SK-N-SH treated with all-trans-retinoic acid at 6 μM for 48 hours (cell line): ENCODE measurements around the gene TCERG1L.

Source experiments
- ARNTL ChIP-seq: fragments of 450-650 bp; formaldehyde crosslinking; IDR thresholded peaks from 2 replicates; pipeline ENCODE4 v1.5.0; 2020; ENCODE audit warnings: low read depth, mild to moderate bottlenecking, moderate library complexity, borderline replicate concordance
- CSRNP3 ChIP-seq: fragments of 250-450 bp; sonication (Bioruptor Pico); IDR thresholded peaks from 2 replicates; pipeline ENCODE4 v1.5.1; 2021; ENCODE audit warnings: mild to moderate bottlenecking, moderate library complexity
- ISL1 ChIP-seq: fragments of 250-450 bp; sonication (Bioruptor Pico); IDR thresholded peaks from 2 replicates; pipeline ENCODE4 v2.1.2; 2022; ENCODE audit warnings: mild to moderate bottlenecking, moderate library complexity
- PATZ1 ChIP-seq: fragments of 250-450 bp; sonication (Bioruptor Pico); IDR thresholded peaks from 2 replicates; pipeline ENCODE4 v1.8.0; 2020; ENCODE audit warnings: mild to moderate bottlenecking, moderate library complexity, borderline replicate concordance
- POU6F1 ChIP-seq: fragments of 250-450 bp; sonication (Bioruptor Pico); IDR thresholded peaks from 2 replicates; pipeline ENCODE4 v1.8.0; 2021; ENCODE audit warnings: low read depth, mild to moderate bottlenecking, moderate library complexity, borderline replicate concordance
- PPARA ChIP-seq: fragments of 250-450 bp; sonication (Bioruptor Pico); IDR thresholded peaks from 2 replicates; pipeline ENCODE4 v1.5.0; 2020; ENCODE audit warnings: mild to moderate bottlenecking, borderline replicate concordance
- ZC3H10 ChIP-seq: fragments of 250-450 bp; sonication (Bioruptor Pico); IDR thresholded peaks from 2 replicates; pipeline ENCODE4 v1.5.1; 2021; ENCODE audit warnings: mild to moderate bottlenecking, moderate library complexity
- ZFP3 ChIP-seq: fragments of 250-450 bp; sonication (Bioruptor Pico); IDR thresholded peaks from 2 replicates; pipeline ENCODE4 v1.5.0; 2020; ENCODE audit warnings: mild to moderate bottlenecking, moderate library complexity
- ZFP30 ChIP-seq: fragments of 450-650 bp; formaldehyde crosslinking; IDR thresholded peaks from 2 replicates; pipeline ENCODE4 v1.5.0; 2022; ENCODE audit warnings: mild to moderate bottlenecking, moderate library complexity
- ZNF8 ChIP-seq: fragments of 450-650 bp; formaldehyde crosslinking; IDR thresholded peaks from 2 replicates; pipeline ENCODE4 v1.5.0; 2020; ENCODE audit warnings: mild to moderate bottlenecking, moderate library complexity

GRCh38 chr10:131279516-131279915, 32.0 kb downstream of the TCERG1L start:
- TF ChIP-seq POU6F1 (CRISPR knock-in tag): no peak
- TF ChIP-seq PATZ1 (CRISPR knock-in tag): no peak
- no peak for TF ChIP-seq ZFP30
- no peak for TF ChIP-seq ZFP3 (CRISPR knock-in tag)
- TF ChIP-seq ARNTL (CRISPR knock-in tag): no peak
- TF ChIP-seq ZC3H10 (CRISPR knock-in tag): no peak
- no peak for TF ChIP-seq CSRNP3 (CRISPR knock-in tag)
- no peak for TF ChIP-seq ZNF8 (CRISPR knock-in tag)
- TF ChIP-seq ISL1 (CRISPR knock-in tag): no peak
- TF ChIP-seq PPARA (CRISPR knock-in tag): no peak
